HepG2 (cell line): ENCODE data around the gene AARSD1. TPM values are rescaled to one million over a fixed set of nuclear protein-coding genes. Genes with fewer than 3 reads are reported as not detected.

Experiments used
- ARID2 ChIP-seq: sonication (generic); formaldehyde crosslinking; IDR thresholded peaks from 2 replicates; pipeline ENCODE4 v1.8.1; 2022; ENCODE audit warnings: mild to moderate bottlenecking, missing genetic modification reagents, borderline replicate concordance
- ELF3 ChIP-seq: IDR thresholded peaks from 2 replicates; pipeline ENCODE4 v1.6.1; 2016; ENCODE audit warnings: missing genetic modification reagents, missing compliant biosample characterization
- EP300 ChIP-seq, 3 experiments: sonication (generic) in 1 of 3; formaldehyde crosslinking in 1 of 3; IDR thresholded peaks; 2 replicates each; pipeline versions ENCODE4 v1.5.1 to v1.6.1; 2011 to 2020; ENCODE audit warnings: low read depth in 2 of 3, low read length in 2 of 3, borderline replicate concordance in 1 of 3, improper control_type of control experiment in 1 of 3, mild to moderate bottlenecking in 1 of 3, missing genetic modification reagents in 1 of 3, moderate library complexity in 1 of 3
- FOXA1 ChIP-seq, 2 experiments: fragments of 450-650 bp in 1 of 2; sonication (generic) in 1 of 2; formaldehyde crosslinking in 1 of 2; IDR thresholded peaks; 2 replicates each; pipeline versions ENCODE4 v1.4.0 to v1.6.1; 2016 to 2020; ENCODE audit warnings: missing genetic modification reagents in 1 of 2
- HIVEP1 ChIP-seq: sonication (generic); formaldehyde crosslinking; IDR thresholded peaks from 2 replicates; pipeline ENCODE4 v1.4.0; 2020; ENCODE audit warnings: mild to moderate bottlenecking, missing genetic modification reagents
- HNF4G ChIP-seq, 2 experiments: sonication (generic) in 1 of 2; formaldehyde crosslinking in 1 of 2; IDR thresholded peaks; 2 replicates each; pipeline versions ENCODE4 v1.4.0 to v1.6.1; 2011 to 2020; ENCODE audit warnings: borderline replicate concordance in 2 of 2, low read depth in 2 of 2, mild to moderate bottlenecking in 2 of 2, low read length in 1 of 2, missing genetic modification reagents in 1 of 2, moderate library complexity in 1 of 2
- MAFK ChIP-seq, 2 experiments: IDR thresholded peaks in 1 of 2; conservative IDR thresholded peaks in 1 of 2; 2 replicates each; pipeline ENCODE4 v1.6.1; 2011; ENCODE audit warnings: improper control_type of control experiment in 2 of 2, low read length in 2 of 2
- NFE2 ChIP-seq: sonication (generic); formaldehyde crosslinking; IDR thresholded peaks from 2 replicates; pipeline ENCODE4 v1.4.0; 2020; ENCODE audit warnings: missing genetic modification reagents
- RFXAP ChIP-seq: sonication (generic); formaldehyde crosslinking; IDR thresholded peaks from 2 replicates; pipeline ENCODE4 v1.4.0; 2020; ENCODE audit warnings: missing genetic modification reagents, borderline replicate concordance
- SAP130 ChIP-seq: IDR thresholded peaks from 2 replicates; pipeline ENCODE4 v1.6.1; 2016; ENCODE audit warnings: low read depth
- SUZ12 ChIP-seq: fragments of 150-350 bp; IDR thresholded peaks from 2 replicates; pipeline ENCODE4 v1.6.1; 2014; ENCODE audit warnings: low read depth, low read length
- XRCC5 ChIP-seq: fragments of 200-400 bp; formaldehyde crosslinking; optimal IDR thresholded peaks from 2 replicates; pipeline ENCODE3; 2017; ENCODE audit warnings: mild to moderate bottlenecking, low read length
- ZFP90 ChIP-seq: sonication (generic); formaldehyde crosslinking; IDR thresholded peaks from 2 replicates; pipeline ENCODE4 v1.8.0; 2022; ENCODE audit warnings: missing genetic modification reagents, mild to moderate bottlenecking, inconsistent platforms, borderline replicate concordance
- ZFY ChIP-seq: sonication (generic); formaldehyde crosslinking; IDR thresholded peaks from 2 replicates; pipeline ENCODE4 v1.4.0; 2020; ENCODE audit warnings: missing genetic modification reagents
- ZNF207 ChIP-seq: fragments of 450-650 bp; IDR thresholded peaks from 2 replicates; pipeline ENCODE4 v1.6.1; 2016; ENCODE audit warnings: antibody characterized with exemption, borderline replicate concordance
- ZNF724P ChIP-seq: sonication (generic); formaldehyde crosslinking; IDR thresholded peaks from 2 replicates; pipeline ENCODE4 v1.8.0; 2022; ENCODE audit warnings: missing genetic modification reagents, borderline replicate concordance
- ZNF772 ChIP-seq: sonication (generic); formaldehyde crosslinking; IDR thresholded peaks from 2 replicates; pipeline ENCODE4 v1.5.0; 2020; ENCODE audit warnings: mild to moderate bottlenecking, missing genetic modification reagents
- ZNF781 ChIP-seq: sonication (generic); formaldehyde crosslinking; IDR thresholded peaks from 2 replicates; pipeline ENCODE4 v1.5.1; 2020; ENCODE audit warnings: borderline replicate concordance, mild to moderate bottlenecking, missing genetic modification reagents; ENCODE audit errors: not compliant biosample characterization
- ZSCAN21 ChIP-seq: sonication (generic); formaldehyde crosslinking; IDR thresholded peaks from 2 replicates; pipeline ENCODE4 v1.8.0; 2022; ENCODE audit warnings: mild to moderate bottlenecking, missing genetic modification reagents, moderate library complexity, borderline replicate concordance
- polyA plus RNA-seq, 8 experiments: library from polyadenylated mRNA; depleted of rRNA in 3 of 8; stranded (reverse) in 7 of 8; unstranded in 1 of 8; fragments of >200 nt; fragmentation: Illumina TruSeq in 4 of 8; extraction: Trizol in 4 of 8; gene quantifications; 2 replicates each; pipeline versions ENCODE4 v1.2.1 to v1.2.3, GENCODE V29; 2011 to 2016; ENCODE audit warnings: low read depth in 4 of 8, missing spikeins in 1 of 8, mixed read lengths in 1 of 8; ENCODE audit not compliant: insufficient read depth in 1 of 8
- total RNA-seq, 5 experiments: library from RNA; depleted of rRNA; stranded (reverse); fragments of >200 nt; fragmentation: Illumina TruSeq; extraction: Trizol; gene quantifications; 2 replicates each; pipeline ENCODE4 v1.2.3, GENCODE V29; 2016; ENCODE audit warnings: low read depth in 1 of 5
- TF ChIP-seq, protein P1 (sequence below): sonication (generic); formaldehyde crosslinking; IDR thresholded peaks from 2 replicates; pipeline ENCODE4 v1.9.0; 2022; ENCODE audit warnings: missing genetic modification reagents, mild to moderate bottlenecking, borderline replicate concordance
- TF ChIP-seq, protein P2 (sequence below): sonication (generic); formaldehyde crosslinking; IDR thresholded peaks from 2 replicates; pipeline ENCODE4 v1.9.0; 2022; ENCODE audit warnings: low read depth, missing genetic modification reagents
- TF ChIP-seq, protein P3 (sequence below): sonication (generic); formaldehyde crosslinking; conservative IDR thresholded peaks from 2 replicates; pipeline ENCODE4 v1.4.0; 2020; ENCODE audit warnings: missing genetic modification reagents

AARSD1 gene
- total and polyA plus RNA-seq, 2 of the 13 experiments (the other 11 are each of a cell fraction or from before 2014, with no cell fraction given): 24.7 to 29.3 TPM

DNA sequence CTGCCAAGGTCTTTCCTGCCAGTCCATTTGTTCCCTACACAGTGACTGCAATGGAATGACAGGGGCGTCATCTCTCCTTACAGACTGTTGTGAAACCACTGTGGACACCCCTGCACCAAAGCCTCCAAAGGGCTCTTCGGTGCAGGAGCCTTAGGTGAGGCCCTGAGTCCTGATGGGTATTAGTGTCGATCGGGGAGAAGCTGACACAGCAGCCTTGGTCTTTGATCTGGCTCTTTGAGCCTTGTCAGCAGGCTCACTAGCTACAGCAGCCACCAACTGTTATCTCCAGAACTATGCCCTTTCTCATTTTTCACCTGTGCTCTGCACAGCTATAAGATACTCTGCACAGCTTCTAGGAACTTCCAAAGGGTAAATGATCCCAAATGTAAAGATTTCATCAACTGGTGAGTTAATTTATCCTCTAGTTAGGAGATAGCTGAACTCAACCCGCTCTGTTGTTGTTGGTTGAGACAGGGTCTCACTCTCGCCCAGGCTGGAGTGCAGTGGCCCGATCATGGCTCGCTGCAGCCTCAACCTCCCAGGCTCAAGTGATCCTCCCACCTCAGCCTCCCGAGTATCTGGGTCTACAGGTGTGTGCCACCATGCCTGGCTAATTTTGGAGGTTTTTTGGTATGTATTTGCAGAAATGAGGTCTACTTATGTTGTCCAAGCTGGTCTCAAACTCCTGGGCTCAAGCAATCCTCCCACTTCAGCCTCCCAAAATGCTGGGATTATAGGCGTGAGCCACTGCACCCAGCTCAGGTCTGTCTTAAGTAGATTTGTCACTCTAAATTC, 44.0 kb downstream of the AARSD1 start (continued):
- 0 out of 2 replicates have a peak, but pooled peaks have one; percentile 16 for TF ChIP-seq ARID2 (CRISPR knock-in tag)
- peak; percentile 39 for TF ChIP-seq XRCC5
- TF ChIP-seq, protein P1, sequence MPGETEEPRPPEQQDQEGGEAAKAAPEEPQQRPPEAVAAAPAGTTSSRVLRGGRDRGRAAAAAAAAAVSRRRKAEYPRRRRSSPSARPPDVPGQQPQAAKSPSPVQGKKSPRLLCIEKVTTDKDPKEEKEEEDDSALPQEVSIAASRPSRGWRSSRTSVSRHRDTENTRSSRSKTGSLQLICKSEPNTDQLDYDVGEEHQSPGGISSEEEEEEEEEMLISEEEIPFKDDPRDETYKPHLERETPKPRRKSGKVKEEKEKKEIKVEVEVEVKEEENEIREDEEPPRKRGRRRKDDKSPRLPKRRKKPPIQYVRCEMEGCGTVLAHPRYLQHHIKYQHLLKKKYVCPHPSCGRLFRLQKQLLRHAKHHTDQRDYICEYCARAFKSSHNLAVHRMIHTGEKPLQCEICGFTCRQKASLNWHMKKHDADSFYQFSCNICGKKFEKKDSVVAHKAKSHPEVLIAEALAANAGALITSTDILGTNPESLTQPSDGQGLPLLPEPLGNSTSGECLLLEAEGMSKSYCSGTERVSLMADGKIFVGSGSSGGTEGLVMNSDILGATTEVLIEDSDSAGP (CRISPR knock-in tag): peak; percentile 22; the same call in 1 of the 2 replicates
- no peak for TF ChIP-seq ZNF724P
- peak; percentile 20; the same call in 1 of the 2 replicates for TF ChIP-seq RFXAP (CRISPR knock-in tag)
- no peak for TF ChIP-seq SUZ12
- TF ChIP-seq ZNF772 (CRISPR knock-in tag): no peak
- peak; percentile 65 for TF ChIP-seq SAP130 (CRISPR knock-in tag)
- no peak for TF ChIP-seq ZNF781
- TF ChIP-seq MAFK (conservative IDR thresholded peaks at IDR 0.05 in 1 of 2, IDR thresholded peaks at IDR 0.05 in 1 of 2; ENCODE audit: low read length in 2 of 2): peak; percentile 89 to 93
- TF ChIP-seq ZNF207: no peak
- TF ChIP-seq, protein P2, sequence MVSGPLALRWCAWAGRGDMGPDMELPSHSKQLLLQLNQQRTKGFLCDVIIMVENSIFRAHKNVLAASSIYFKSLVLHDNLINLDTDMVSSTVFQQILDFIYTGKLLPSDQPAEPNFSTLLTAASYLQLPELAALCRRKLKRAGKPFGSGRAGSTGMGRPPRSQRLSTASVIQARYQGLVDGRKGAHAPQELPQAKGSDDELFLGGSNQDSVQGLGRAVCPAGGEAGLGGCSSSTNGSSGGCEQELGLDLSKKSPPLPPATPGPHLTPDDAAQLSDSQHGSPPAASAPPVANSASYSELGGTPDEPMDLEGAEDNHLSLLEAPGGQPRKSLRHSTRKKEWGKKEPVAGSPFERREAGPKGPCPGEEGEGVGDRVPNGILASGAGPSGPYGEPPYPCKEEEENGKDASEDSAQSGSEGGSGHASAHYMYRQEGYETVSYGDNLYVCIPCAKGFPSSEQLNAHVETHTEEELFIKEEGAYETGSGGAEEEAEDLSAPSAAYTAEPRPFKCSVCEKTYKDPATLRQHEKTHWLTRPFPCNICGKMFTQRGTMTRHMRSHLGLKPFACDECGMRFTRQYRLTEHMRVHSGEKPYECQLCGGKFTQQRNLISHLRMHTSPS (CRISPR knock-in tag): peak; percentile 48; the same call in 1 of the 2 replicates
- peak in 1 of 2 experiments; percentile 73; a peak in 2 of 4 replicates for TF ChIP-seq EP300 (IDR thresholded peaks at IDR 0.05; ENCODE audit: low read depth in 2 of 2, low read length in 2 of 2)
- no peak for TF ChIP-seq EP300 (CRISPR knock-in tag; IDR thresholded peaks at IDR 0.05; ENCODE audit: borderline replicate concordance)
- TF ChIP-seq ZSCAN21 (CRISPR knock-in tag): no peak; the same call in 1 of the 2 replicates
- peak; percentile 45; the same call in 1 of the 2 replicates for TF ChIP-seq ELF3 (CRISPR knock-in tag)
- peak; percentile 22; the same call in 1 of the 2 replicates for TF ChIP-seq ZFP90 (CRISPR knock-in tag)
- no peak for TF ChIP-seq FOXA1 (IDR thresholded peaks at IDR 0.05)
- TF ChIP-seq FOXA1 (CRISPR knock-in tag; IDR thresholded peaks at IDR 0.05): peak; percentile 22; the same call in 1 of the 2 replicates
- TF ChIP-seq ZFY (CRISPR knock-in tag): no peak
- peak; percentile 64; the same call in 1 of the 2 replicates for TF ChIP-seq HIVEP1 (CRISPR knock-in tag)
- TF ChIP-seq NFE2: no peak
- TF ChIP-seq, protein P3, sequence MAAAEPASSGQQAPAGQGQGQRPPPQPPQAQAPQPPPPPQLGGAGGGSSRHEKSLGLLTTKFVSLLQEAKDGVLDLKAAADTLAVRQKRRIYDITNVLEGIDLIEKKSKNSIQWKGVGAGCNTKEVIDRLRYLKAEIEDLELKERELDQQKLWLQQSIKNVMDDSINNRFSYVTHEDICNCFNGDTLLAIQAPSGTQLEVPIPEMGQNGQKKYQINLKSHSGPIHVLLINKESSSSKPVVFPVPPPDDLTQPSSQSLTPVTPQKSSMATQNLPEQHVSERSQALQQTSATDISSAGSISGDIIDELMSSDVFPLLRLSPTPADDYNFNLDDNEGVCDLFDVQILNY: no peak
- TF ChIP-seq HNF4G (IDR thresholded peaks at IDR 0.05; ENCODE audit: borderline replicate concordance, low read depth, low read length): peak; percentile 85
- peak; percentile 84 for TF ChIP-seq HNF4G (CRISPR knock-in tag; IDR thresholded peaks at IDR 0.05; ENCODE audit: borderline replicate concordance, low read depth)
